Adrenal gland (tissue), 12 donors: ENCODE data around the gene FGF21. TPM values are rescaled to one million over a fixed set of nuclear protein-coding genes. Genes with fewer than 3 reads are reported as not detected.

Source experiments
- DNase-seq, 7 donors: peaks; one replicate each; pipeline ENCODE4 v3.0.0-alpha.2; 2019 to 2020
- H3K27ac ChIP-seq, 5 donors: fragments of 200-600 bp; sonication (generic) in 4 of 5; 1 replicate in 3 of 5; 2 replicates in 2 of 5; pipeline versions ENCODE4 v1.5.1 to v1.8.0; 2016 to 2020; ENCODE audit warnings: mild to moderate bottlenecking in 1 of 5
- H3K27me3 ChIP-seq: fragments of 200-600 bp; 2 replicates; pipeline ENCODE4 v1.8.0; 2021
- H3K36me3 ChIP-seq, 2 donors: fragments of 200-600 bp; replicated peaks in 1 of 2; 1 replicate in 1 of 2; 2 replicates in 1 of 2; pipeline versions ENCODE4 v1.5.1 to v1.8.0; 2018 to 2022
- H3K4me1 ChIP-seq, 2 donors: fragments of 200-600 bp; replicated peaks in 1 of 2; 1 replicate in 1 of 2; 2 replicates in 1 of 2; pipeline versions ENCODE4 v1.5.1 to v1.8.0; 2018 to 2021
- H3K4me3 ChIP-seq, 4 donors: fragments of 200-600 bp; sonication (generic) in 3 of 4; one replicate each; pipeline ENCODE4 v1.5.1; 2016 to 2018
- H3K9me3 ChIP-seq, 3 donors: fragments of 200-600 bp; sonication (generic) in 1 of 3; replicated peaks in 1 of 3; 1 replicate in 2 of 3; 2 replicates in 1 of 3; pipeline versions ENCODE4 v1.5.1 to v1.8.0; 2016 to 2021
- CTCF ChIP-seq, 6 experiments: fragments of 450-650 bp in 4 of 6; fragments of 200-600 bp in 2 of 6; sonication (generic) in 1 of 6; IDR thresholded peaks; 1 replicate in 5 of 6; 2 replicates in 1 of 6; pipeline versions ENCODE4 v1.5.1 to v1.8.0; 2016 to 2021; ENCODE audit warnings: antibody characterized with exemption in 6 of 6, mild to moderate bottlenecking in 2 of 6, moderate library complexity in 1 of 6
- POLR2A ChIP-seq, 2 donors: fragments of 450-650 bp; IDR thresholded peaks; one replicate each; pipeline ENCODE4 v1.6.1; 2017; ENCODE audit warnings: antibody characterized with exemption in 2 of 2, mild to moderate bottlenecking in 2 of 2, moderate library complexity in 1 of 2
- WGBS, 4 donors: extraction: QIAGEN DNeasy Blood & Tissue Kit in 2 of 4; methylation state at CpG; one replicate each; pipeline versions ENCODE4 v1.1.5 to v1.1.7; 2013 to 2017; 5-methylcytosine and 5-hydroxymethylcytosine counted together
- intact Hi-C, 2 donors: fragments of 100-400 bp; cut with DNase I; formaldehyde crosslinking; loops; one replicate each; pipeline versions ENCODE4 v1.14.1 to v1.15.0; 2022 to 2023
- polyA plus RNA-seq, 3 donors: library from polyadenylated mRNA; stranded (reverse); fragments of 200-250 nt in 2 of 3; fragments of 350-450 nt in 1 of 3; fragmentation: Illumina TruSeq in 1 of 3; extraction: RNeasy Lipid Tissue Mini Kit (QIAGEN cat#74804) in 1 of 3; gene quantifications; one replicate each; pipeline ENCODE4 v1.2.3, GENCODE V29; 2013 to 2014
- total RNA-seq, 9 donors: library from RNA; depleted of rRNA in 4 of 9; stranded (reverse); fragments of >200 nt in 4 of 9; fragments of 120-200 nt in 1 of 9; fragmentation: NEBNext Ultra II Directional in 1 of 9; extraction: Animal tissue kit (Norgen Biotek cat#: 25700) in 1 of 9; gene quantifications; one replicate each; pipeline versions ENCODE4 v1.1.0 to v1.2.4, GENCODE V29; 2013 to 2023
- donor health status: healthy with polysubstance abuse.
- donor health status: Bipolar disorder and iron deficiency.
- donor health status: DM: yes; HTN: yes; CAD: no.
- donor health status: DM: no; HTN: no; CAD: no.
- donor health status: DM: no; HTN: no; CAD: no.
- donor health status: DM: yes; HTN: yes; CAD: no.

Gene FGF21
- total and polyA plus RNA-seq, 12 donors, result not detected

GRCh38 chr19:48752496-48753365, 2.6 kb upstream of the FGF21 start, which contains the start of gene FUT1:
Gene FUT1 (minus strand): TSS chr19:48752641. CDS start chr19:48751281, 1,360 bp downstream.
- Histone ChIP-seq H3K36me3 (no peaks in the 10 kb centered on the region), H3K4me1 (peaks cover 5 to 15% of the 10 kb centered on the region in 2 donors), H3K4me3 (peak within 1 kb of the TSS in 2 of 4 donors; percentile 3 to 47), H3K27ac (peak within 1 kb of the TSS in 3 of 5 donors; percentile 5 to 59 (median 26)), H3K27me3 (no peaks in the 10 kb centered on the region), H3K9me3 (no peaks in the 10 kb centered on the region)
- TF ChIP-seq CTCF (IDR thresholded peaks at IDR 0.05) (no peak), POLR2A (IDR thresholded peaks at IDR 0.05) (peak in 1 of 2 donors; percentile 60)
- 4 to 10% (median 8%) methylated on average over 11 to 73 of the region's 73 CpGs for WGBS, 4 donors
- peak in 6 of 7 donors; percentile 47 to 75 (median 61) for DNase-seq
- intact Hi-C loops, result no loop called here

- no peaks in the 10 kb centered on the region for H3K36me3 ChIP-seq
- H3K27me3 ChIP-seq, result no peaks in the 10 kb centered on the region
- TF ChIP-seq CTCF (IDR thresholded peaks at IDR 0.05) (no peak), POLR2A (IDR thresholded peaks at IDR 0.05) (no peak)
- DNase-seq, result no peak
- intact Hi-C loops, result no loop called here
- H3K4me3 ChIP-seq, result no peak overlapping the region
- WGBS, 4 donors, result 64 to 82% (median 74%) methylated on average over 1 to 5 of the region's 5 CpGs
- H3K4me1 ChIP-seq, result peaks cover 5 to 15% of the 10 kb centered on the region in 2 donors
- no peak overlapping the region for H3K27ac ChIP-seq
- no peaks in the 10 kb centered on the region for H3K9me3 ChIP-seq
These were observed 463 bp downstream of the FGF21 start for GRCh38 chr19:48755787-48756186.

- Histone ChIP-seq H3K36me3 (no peaks in the 10 kb centered on the region), H3K27me3 (no peaks in the 10 kb centered on the region), H3K27ac (no peak overlapping the region), H3K4me3 (no peak overlapping the region), H3K9me3 (no peaks in the 10 kb centered on the region), H3K4me1 (peaks cover 5 to 15% of the 10 kb centered on the region in 2 donors)
- WGBS, 4 donors, result 61 to 89% (median 88%) methylated on average over 5 to 11 of the region's 11 CpGs
- DNase-seq, result no peak
- TF ChIP-seq CTCF (IDR thresholded peaks at IDR 0.05) (no peak), POLR2A (IDR thresholded peaks at IDR 0.05) (no peak)
- intact Hi-C loops, result no loop called here
These were observed 888 bp downstream of the FGF21 start for GRCh38 chr19:48756212-48756611.

- H3K27ac ChIP-seq, result no peak overlapping the region
- H3K4me3 ChIP-seq, result no peak overlapping the region
- peaks cover 5 to 15% of the 10 kb centered on the region in 2 donors for H3K4me1 ChIP-seq
- no peak for TF ChIP-seq CTCF (IDR thresholded peaks at IDR 0.05)
- no peak for TF ChIP-seq POLR2A (IDR thresholded peaks at IDR 0.05)
- intact Hi-C loops, result no loop called here
- no peak for DNase-seq
- no peaks in the 10 kb centered on the region for H3K36me3 ChIP-seq
- H3K27me3 ChIP-seq, result no peaks in the 10 kb centered on the region
- 79 to 87% (median 85%) methylated on average over 8 to 9 of the region's 9 CpGs for WGBS, 4 donors
- H3K9me3 ChIP-seq, result no peaks in the 10 kb centered on the region
These were observed 1.4 kb downstream of the FGF21 start for GRCh38 chr19:48756686-48757085.
